IMR-90 (cell line): ENCODE data around the gene DOK6.

ENCODE experiments used
- CHD1 ChIP-seq: IDR thresholded peaks from 2 replicates; pipeline ENCODE4 v1.6.1; 2012; ENCODE audit warnings: low read depth, low read length, improper control_type of control experiment
- MAZ ChIP-seq: IDR thresholded peaks from 2 replicates; pipeline ENCODE4 v1.6.1; 2012; ENCODE audit warnings: low read depth, mild to moderate bottlenecking, low read length, improper control_type of control experiment, moderate library complexity, borderline replicate concordance
- TF ChIP-seq, protein P1 (sequence below): conservative IDR thresholded peaks from 2 replicates; pipeline ENCODE4 v1.5.1; 2012; ENCODE audit warnings: mild to moderate bottlenecking, low read depth, low read length, improper control_type of control experiment

GRCh38 chr18:69597561-69597960 is 196.9 kb downstream of the DOK6 start:
- TF ChIP-seq, protein P1, sequence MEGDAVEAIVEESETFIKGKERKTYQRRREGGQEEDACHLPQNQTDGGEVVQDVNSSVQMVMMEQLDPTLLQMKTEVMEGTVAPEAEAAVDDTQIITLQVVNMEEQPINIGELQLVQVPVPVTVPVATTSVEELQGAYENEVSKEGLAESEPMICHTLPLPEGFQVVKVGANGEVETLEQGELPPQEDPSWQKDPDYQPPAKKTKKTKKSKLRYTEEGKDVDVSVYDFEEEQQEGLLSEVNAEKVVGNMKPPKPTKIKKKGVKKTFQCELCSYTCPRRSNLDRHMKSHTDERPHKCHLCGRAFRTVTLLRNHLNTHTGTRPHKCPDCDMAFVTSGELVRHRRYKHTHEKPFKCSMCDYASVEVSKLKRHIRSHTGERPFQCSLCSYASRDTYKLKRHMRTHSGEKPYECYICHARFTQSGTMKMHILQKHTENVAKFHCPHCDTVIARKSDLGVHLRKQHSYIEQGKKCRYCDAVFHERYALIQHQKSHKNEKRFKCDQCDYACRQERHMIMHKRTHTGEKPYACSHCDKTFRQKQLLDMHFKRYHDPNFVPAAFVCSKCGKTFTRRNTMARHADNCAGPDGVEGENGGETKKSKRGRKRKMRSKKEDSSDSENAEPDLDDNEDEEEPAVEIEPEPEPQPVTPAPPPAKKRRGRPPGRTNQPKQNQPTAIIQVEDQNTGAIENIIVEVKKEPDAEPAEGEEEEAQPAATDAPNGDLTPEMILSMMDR, result no peak
- TF ChIP-seq CHD1 (no peak), MAZ (no peak)
